Ovary (tissue), 9 donors: ENCODE data around the gene ALOX5. TPM values are rescaled to one million over a fixed set of nuclear protein-coding genes. Genes with fewer than 3 reads are reported as not detected.
A peak's percentile ranks its signal among the peaks of the same experiment; 100 is the strongest.

Source experiments
- DNase-seq, 5 donors: peaks; one replicate each; pipeline ENCODE4 v3.0.0-alpha.2; 2019 to 2020
- H3K27ac ChIP-seq, 2 donors: fragments of 200-600 bp; one replicate each; pipeline versions ENCODE4 v1.5.1 to v1.8.0; 2019 to 2022
- H3K27me3 ChIP-seq: fragments of 200-600 bp; one replicate; pipeline ENCODE4 v1.8.0; 2022
- H3K36me3 ChIP-seq: fragments of 200-600 bp; sonication (generic); one replicate; pipeline ENCODE4 v1.5.1; 2019
- H3K4me1 ChIP-seq: one replicate; pipeline ENCODE4 v1.8.1; 2013; ENCODE audit warnings: mild to moderate bottlenecking, moderate library complexity; ENCODE audit not compliant: insufficient read depth
- H3K4me3 ChIP-seq: fragments of 200-600 bp; sonication (generic); one replicate; pipeline ENCODE4 v1.5.1; 2017
- H3K9me3 ChIP-seq, 2 donors: fragments of 200-600 bp in 1 of 2; sonication (generic) in 1 of 2; one replicate each; pipeline versions ENCODE4 v1.5.1 to v1.8.1; 2013 to 2019; ENCODE audit warnings: mild to moderate bottlenecking in 1 of 2, moderate library complexity in 1 of 2
- CTCF ChIP-seq, 3 donors: fragments of 450-650 bp in 2 of 3; fragments of 200-600 bp in 1 of 3; IDR thresholded peaks; one replicate each; pipeline versions ENCODE4 v1.5.1 to v1.8.0; 2016 to 2022; ENCODE audit warnings: antibody characterized with exemption in 3 of 3, mild to moderate bottlenecking in 1 of 3
- EP300 ChIP-seq: sonication (generic); formaldehyde crosslinking; IDR thresholded peaks from one replicate; pipeline ENCODE4 v1.6.1; 2017; ENCODE audit warnings: antibody characterized with exemption
- POLR2A ChIP-seq: fragments of 450-650 bp; IDR thresholded peaks from one replicate; pipeline ENCODE4 v1.6.1; 2017; ENCODE audit warnings: antibody characterized with exemption, mild to moderate bottlenecking, moderate library complexity
- WGBS, 3 donors: extraction: QIAGEN DNeasy Blood & Tissue Kit in 1 of 3; methylation state at CpG; one replicate each; pipeline versions ENCODE4 v1.1.5 to v1.1.7; 2013 to 2017; 5-methylcytosine and 5-hydroxymethylcytosine counted together
- intact Hi-C, 4 donors: fragments of 100-400 bp; cut with DNase I; formaldehyde crosslinking; loops; one replicate each; pipeline versions ENCODE4 v1.11.0 to v1.15.1; 2022 to 2023
- polyA plus RNA-seq, 2 donors: library from polyadenylated mRNA; stranded (reverse); fragments of 200-250 nt in 1 of 2; fragments of 350-450 nt in 1 of 2; fragmentation: Illumina TruSeq in 1 of 2; extraction: RNeasy Lipid Tissue Mini Kit (QIAGEN cat#74804) in 1 of 2; gene quantifications; one replicate each; pipeline ENCODE4 v1.2.3, GENCODE V29; 2013 to 2014
- total RNA-seq, 7 donors: library from RNA; depleted of rRNA in 2 of 7; stranded (reverse); fragments of >200 nt in 2 of 7; fragmentation: NEBNext Ultra II Directional in 3 of 7; extraction: Animal tissue kit (Norgen Biotek cat#: 25700) in 3 of 7; gene quantifications; one replicate each; pipeline versions ENCODE4 v1.1.0 to v1.2.4, GENCODE V29; 2016 to 2023
- donor health status: DM: no; HTN: no; CAD: no; lungs with moderate emphysema.
- donor health status: DM: no; HTN: no; CAD: no.
- donor health status: Bipolar disorder and iron deficiency.
- donor health status: DM: yes; HTN: yes; CAD: no.
- donor health status: DM: no; HTN: no; CAD: no.
- donor health status: DM: yes; HTN: yes; CAD: no.

Gene ALOX5
- total and polyA plus RNA-seq, 9 donors = 1.7 to 17.7 (median 6.3) TPM

GRCh38 chr10:45417746-45418145 lies 43.7 kb downstream of the ALOX5 start:
- no peak overlapping the region for H3K27ac ChIP-seq
- H3K4me1 ChIP-seq = peaks cover 6% of the 10 kb centered on the region
- H3K36me3 ChIP-seq = no peaks in the 10 kb centered on the region
- H3K27me3 ChIP-seq = no peaks in the 10 kb centered on the region
- DNase-seq = no peak
- 68 to 76% (median 75%) methylated on average over 6 of the region's 6 CpGs for WGBS, 3 donors
- H3K4me3 ChIP-seq = no peak overlapping the region
- no peaks in the 10 kb centered on the region for H3K9me3 ChIP-seq
- TF ChIP-seq EP300 (no peak), CTCF (IDR thresholded peaks at IDR 0.05) (no peak), POLR2A (no peak)
- intact Hi-C loops = no loop called here

GRCh38 chr10:45418417-45418848 lies 44.4 kb downstream of the ALOX5 start:
- TF ChIP-seq POLR2A (no peak), EP300 (no peak), CTCF (IDR thresholded peaks at IDR 0.05) (no peak)
- H3K9me3 ChIP-seq = no peaks in the 10 kb centered on the region
- intact Hi-C loops = no loop called here
- no peak overlapping the region for H3K27ac ChIP-seq
- no peak for DNase-seq
- H3K36me3 ChIP-seq = no peaks in the 10 kb centered on the region
- no peak overlapping the region for H3K4me3 ChIP-seq
- WGBS, 3 donors = 68 to 74% (median 72%) methylated on average over 15 of the region's 15 CpGs
- H3K4me1 ChIP-seq = peaks cover 6% of the 10 kb centered on the region
- H3K27me3 ChIP-seq = no peaks in the 10 kb centered on the region

GRCh38 chr10:45418849-45419675 lies 45.0 kb downstream of the ALOX5 start:
- DNase-seq = peak; percentile 48 to 60 (median 52)
- no peaks in the 10 kb centered on the region for H3K36me3 ChIP-seq
- intact Hi-C loops = no loop called here
- peaks cover 6% of the 10 kb centered on the region for H3K4me1 ChIP-seq
- TF ChIP-seq CTCF (IDR thresholded peaks at IDR 0.05) (no peak), POLR2A (no peak)
- peak overlapping the region; percentile 48 to 81 for H3K27ac ChIP-seq
- no peaks in the 10 kb centered on the region for H3K27me3 ChIP-seq
- no peaks in the 10 kb centered on the region for H3K9me3 ChIP-seq
- WGBS, 3 donors = 1 to 4% (median 3%) methylated on average over 59 to 60 of the region's 60 CpGs
- H3K4me3 ChIP-seq = peak overlapping the region; percentile 39

GRCh38 chr10:45419676-45420025 lies 45.6 kb downstream of the ALOX5 start:
- WGBS, 3 donors = 19 to 28% (median 24%) methylated on average over 12 of the region's 12 CpGs
- no peaks in the 10 kb centered on the region for H3K36me3 ChIP-seq

More at GRCh38 chr10:45419676-45420025, 45.6 kb downstream of the ALOX5 start:
- Histone ChIP-seq H3K9me3 (no peaks in the 10 kb centered on the region), H3K4me3 (peak overlapping the region; percentile 39), H3K4me1 (peaks cover 6% of the 10 kb centered on the region), H3K27me3 (no peaks in the 10 kb centered on the region), H3K27ac (peak overlapping the region; percentile 48 to 81)
- no peak for TF ChIP-seq CTCF (IDR thresholded peaks at IDR 0.05)
- DNase-seq = no peak
- intact Hi-C loops = no loop called here
